MM.1S (cell line): ENCODE data around the gene LAMP1.
A peak's percentile ranks its signal among the peaks of the same experiment; 100 is the strongest.

Experiments used
- DNase-seq: peaks from one replicate; pipeline ENCODE4 v3.0.0-alpha.2; 2015
- H2AFZ ChIP-seq: fragments of 300-600 bp; sonication (generic); 2 replicates; pipeline ENCODE4 v1.6.0; 2016; ENCODE audit warnings: antibody characterized with exemption, low read length
- H3F3A ChIP-seq: fragments of 300-600 bp; sonication (generic); 2 replicates; pipeline ENCODE4 v1.6.1; 2016; ENCODE audit warnings: mild to moderate bottlenecking, antibody characterized with exemption, low read length, moderate library complexity, mixed read lengths; ENCODE audit not compliant: insufficient read depth
- H3K27ac ChIP-seq: fragments of 300-600 bp; sonication (generic); 2 replicates; pipeline ENCODE4 v1.5.1; 2016; ENCODE audit warnings: mild to moderate bottlenecking, low read length
- H3K27me3 ChIP-seq: fragments of 300-600 bp; sonication (generic); replicated peaks from 2 replicates; pipeline ENCODE4 v1.6.0; 2016; ENCODE audit warnings: low read length; ENCODE audit not compliant: insufficient read depth
- H3K36me3 ChIP-seq: fragments of 300-600 bp; sonication (generic); replicated peaks from 2 replicates; pipeline ENCODE4 v1.6.1; 2016; ENCODE audit warnings: mild to moderate bottlenecking, low read length, mixed read lengths; ENCODE audit not compliant: insufficient read depth
- H3K4me1 ChIP-seq: fragments of 300-600 bp; sonication (generic); 2 replicates; pipeline ENCODE4 v1.6.1; 2016; ENCODE audit warnings: low read length, mixed read lengths
- H3K4me2 ChIP-seq: fragments of 300-600 bp; sonication (generic); 2 replicates; pipeline ENCODE4 v1.6.0; 2016; ENCODE audit warnings: low read depth, low read length
- H3K4me3 ChIP-seq: fragments of 300-600 bp; sonication (generic); 2 replicates; pipeline ENCODE4 v1.5.1; 2016; ENCODE audit warnings: low read length, mixed read lengths
- H3K79me2 ChIP-seq: fragments of 300-600 bp; sonication (generic); 2 replicates; pipeline ENCODE4 v1.6.1; 2016; ENCODE audit warnings: mixed run types, low read length, mixed read lengths
- H3K9ac ChIP-seq: fragments of 300-600 bp; sonication (generic); 2 replicates; pipeline ENCODE4 v1.6.1; 2016; ENCODE audit warnings: low read length, mixed read lengths
- H3K9me2 ChIP-seq: fragments of 300-600 bp; sonication (generic); replicated peaks from 2 replicates; pipeline ENCODE4 v1.6.1; 2016; ENCODE audit warnings: mild to moderate bottlenecking, low read length, mixed read lengths; ENCODE audit not compliant: insufficient read depth
- H3K9me3 ChIP-seq: fragments of 300-600 bp; sonication (generic); replicated peaks from 2 replicates; pipeline ENCODE4 v1.6.1; 2016; ENCODE audit warnings: mild to moderate bottlenecking, low read length, mixed read lengths; ENCODE audit not compliant: insufficient read depth
- H4K20me1 ChIP-seq: fragments of 300-600 bp; sonication (generic); 2 replicates; pipeline ENCODE4 v1.6.1; 2016; ENCODE audit warnings: mild to moderate bottlenecking, low read length, moderate library complexity, mixed read lengths; ENCODE audit not compliant: insufficient read depth
- CTCF ChIP-seq: fragments of 300-600 bp; sonication (generic); IDR thresholded peaks from 2 replicates; pipeline ENCODE4 v1.5.1; 2016; ENCODE audit warnings: antibody characterized with exemption, low read length, mixed read lengths
- EZH2 ChIP-seq: fragments of 300-600 bp; sonication (generic); optimal IDR thresholded peaks from 2 replicates; pipeline ENCODE3; 2017; ENCODE audit warnings: low read depth, mild to moderate bottlenecking, antibody characterized with exemption, low read length, mixed read lengths
- EZH2phosphoT487 ChIP-seq: fragments of 300-600 bp; sonication (generic); IDR thresholded peaks from 2 replicates; pipeline ENCODE4 v1.6.1; 2018; ENCODE audit warnings: antibody characterized with exemption, low read length

LAMP1 gene

GRCh38 chr13:113297370-113298042 lies 467 bp downstream of the LAMP1 start:
- Histone ChIP-seq H3K9ac (peak overlapping the region; percentile 86), H3K27me3 (peaks cover 34% of the 10 kb centered on the region), H3K4me2 (peak overlapping the region; percentile 80), H3K9me3 (no peaks in the 10 kb centered on the region), H3K9me2 (no peaks in the 10 kb centered on the region), H3K27ac (peak overlapping the region; percentile 46; the same call in 1 of the 2 replicates), H2AFZ (peak overlapping the region; percentile 89), H3K36me3 (no peaks in the 10 kb centered on the region), H3K4me3 (peak overlapping the region; percentile 98), H3K4me1 (0 out of 2 replicates have a peak, but pooled peaks cover 4% of the 10 kb centered on the region), H3K79me2 (peaks cover 51% of the 10 kb centered on the region), H3F3A (0 out of 2 replicates have a peak, but pooled peaks cover 4% of the 10 kb centered on the region), H4K20me1 (no peaks in the 10 kb centered on the region)
- TF ChIP-seq CTCF (no peak), EZH2 (no peak), EZH2phosphoT487 (no peak)
- DNase-seq: peak; percentile 59

DNA sequence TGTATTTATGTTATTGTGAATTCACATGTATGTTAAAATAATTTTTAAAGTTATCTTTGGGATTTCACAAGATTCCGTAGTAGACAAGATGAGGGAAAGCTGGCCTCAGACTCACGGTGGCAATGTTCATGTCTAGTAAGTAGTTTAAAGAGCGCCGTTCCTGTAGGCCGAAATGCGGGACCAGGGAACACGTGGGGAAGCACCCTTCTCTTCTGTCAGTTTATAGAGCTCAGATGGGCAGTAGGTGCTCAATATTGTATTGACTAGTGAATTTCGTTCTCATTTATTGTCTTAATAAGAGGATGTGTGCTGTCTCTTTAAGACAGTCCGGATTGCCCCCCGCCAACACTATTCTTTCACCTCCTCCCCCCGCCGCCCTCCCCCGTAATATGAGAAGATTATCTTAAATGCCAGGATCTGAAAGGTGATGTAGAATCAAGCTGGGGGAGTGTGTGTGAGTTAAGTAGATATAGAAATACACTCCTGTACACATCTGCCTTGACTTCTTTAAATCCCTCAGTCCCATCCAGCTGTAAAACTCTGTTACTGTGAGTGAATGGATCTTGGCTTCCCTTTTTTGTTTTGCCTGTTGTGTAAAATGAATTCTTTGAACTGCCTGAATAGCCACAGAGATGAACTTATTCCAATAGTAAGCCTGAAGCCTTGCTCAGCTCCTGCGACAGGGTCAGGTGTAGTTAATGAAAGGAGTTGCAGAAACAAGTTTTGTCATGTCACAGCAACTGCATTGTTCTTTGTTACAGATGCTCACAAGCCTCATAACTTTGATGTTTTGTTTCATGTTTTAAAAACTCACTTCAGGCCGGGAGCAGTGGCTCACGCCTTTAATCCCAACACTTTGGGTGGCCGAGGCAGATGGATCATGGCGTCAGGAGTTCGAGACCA lies 1.3 kb downstream of the LAMP1 start:
- Histone ChIP-seq H3K4me2 (peak overlapping the region; percentile 80), H3K27ac (no peak overlapping the region), H3K9me3 (no peaks in the 10 kb centered on the region), H3K36me3 (no peaks in the 10 kb centered on the region), H3K9ac (peak overlapping the region; percentile 86), H2AFZ (no peak overlapping the region), H3K4me1 (0 out of 2 replicates have a peak, but pooled peaks cover 4% of the 10 kb centered on the region), H3K4me3 (peak overlapping the region; percentile 98), H3K9me2 (no peaks in the 10 kb centered on the region), H3K79me2 (peaks cover 59% of the 10 kb centered on the region), H3K27me3 (peaks cover 26% of the 10 kb centered on the region), H3F3A (0 out of 2 replicates have a peak, but pooled peaks cover 4% of the 10 kb centered on the region), H4K20me1 (peaks cover 6% of the 10 kb centered on the region; the same call in 1 of the 2 replicates)
- DNase-seq: no peak
- TF ChIP-seq CTCF (no peak), EZH2 (no peak), EZH2phosphoT487 (no peak)

DNA sequence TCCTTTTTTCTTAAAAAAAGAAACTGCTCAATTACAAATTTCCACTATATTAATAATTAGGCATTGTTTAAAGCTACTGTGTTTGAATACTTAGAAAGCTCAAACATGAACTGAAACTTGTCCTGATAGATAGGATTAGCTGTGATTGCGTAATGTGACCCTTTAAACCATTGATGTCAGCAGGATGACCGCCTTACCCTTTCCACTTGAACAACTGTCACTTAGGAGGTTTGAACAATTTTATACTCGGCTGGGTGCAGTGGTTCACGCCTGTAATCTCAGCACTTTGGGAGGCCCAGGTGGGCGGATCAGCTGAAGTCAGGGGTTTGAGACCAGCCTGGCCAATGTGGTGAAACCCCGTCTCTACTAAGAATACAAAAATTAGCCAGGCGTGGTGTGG lies 2.9 kb downstream of the LAMP1 start:
- Histone ChIP-seq H4K20me1 (peaks cover 6% of the 10 kb centered on the region; the same call in 1 of the 2 replicates), H3K27me3 (peaks cover 10% of the 10 kb centered on the region), H3K79me2 (peaks cover 75% of the 10 kb centered on the region)

More for the DNA sequence above, 2.9 kb downstream of the LAMP1 start:
- Histone ChIP-seq H3K36me3 (no peaks in the 10 kb centered on the region), H3K4me3 (no peak overlapping the region), H3K4me2 (no peak overlapping the region), H3K9me3 (no peaks in the 10 kb centered on the region), H3K4me1 (0 out of 2 replicates have a peak, but pooled peaks cover 4% of the 10 kb centered on the region), H3K27ac (no peak overlapping the region), H3K9me2 (no peaks in the 10 kb centered on the region), H3F3A (0 out of 2 replicates have a peak, but pooled peaks cover 4% of the 10 kb centered on the region), H3K9ac (no peak overlapping the region), H2AFZ (no peak overlapping the region)
- DNase-seq: no peak
- no peak for TF ChIP-seq EZH2phosphoT487
- no peak for TF ChIP-seq CTCF
- TF ChIP-seq EZH2: no peak
